HepG2 (cell line): ENCODE data around the gene CBL. TPM values are rescaled to one million over a fixed set of nuclear protein-coding genes. Genes with fewer than 3 reads are reported as not detected.

ENCODE experiments used
- ATAC-seq: fragments of 200-7000 bp; cut with Tn5 transposase; 3 replicates; pipeline ENCODE4 v1.9.1; 2020; ENCODE audit warnings: mild to moderate bottlenecking, moderate library complexity
- BruUV-seq: library from RNA; stranded (reverse); fragments of 400-500 nt; replicated peaks from 2 replicates; lab custom pipeline; 2021; lab: Mats Ljungman, UMichigan
- CTCF ChIA-PET: fragments of 300-600 bp; formaldehyde crosslinking; extraction: SDS; loops from one replicate; lab custom pipeline; 2021; ENCODE audit warnings: low total read pairs, inconsistent platforms, low intra/inter-chr PET ratio; lab: Yijun Ruan, JAX
- POLR2A ChIA-PET: fragments of 350-600 bp; sonication (Branson Sonifier 250); formaldehyde crosslinking; loops from one replicate; lab custom pipeline; 2020; ENCODE audit warnings: antibody characterized with exemption, inconsistent platforms; lab: Yijun Ruan, JAX
- DNase-seq: peaks from one replicate; pipeline ENCODE4 v3.0.0-alpha.2; 2015; ENCODE audit warnings: low spot score
- FAIRE-seq: peaks from 3 replicates; lab custom pipeline; 2011; peaks lifted over from hg19 to GRCh38; lab: Jason Lieb, UNC
- H2AFZ ChIP-seq: one replicate; pipeline ENCODE4 v1.6.1; 2011; ENCODE audit warnings: low read length, inconsistent platforms
- H3K27ac ChIP-seq: fragments of 300-600 bp; 3 replicates; pipeline ENCODE4 v1.8.0; 2011; ENCODE audit warnings: mixed run types, mild to moderate bottlenecking, mixed read lengths, low read length, inconsistent platforms; ENCODE audit not compliant: insufficient read depth; ENCODE audit errors: extremely low read length
- H3K27me3 ChIP-seq, 2 experiments: fragments of 200-600 bp in 1 of 2; 2 replicates in 1 of 2; 3 replicates in 1 of 2; pipeline versions ENCODE4 v1.6.0 to v1.8.0; 2011; ENCODE audit warnings: low read length in 2 of 2, mild to moderate bottlenecking in 2 of 2, moderate library complexity in 2 of 2, inconsistent platforms in 1 of 2; ENCODE audit not compliant: insufficient read depth in 2 of 2, control insufficient read depth in 1 of 2
- H3K36me3 ChIP-seq, 2 experiments: fragments of 200-600 bp in 1 of 2; replicated peaks in 1 of 2; 2 replicates in 1 of 2; 3 replicates in 1 of 2; pipeline versions ENCODE4 v1.5.1 to v1.8.0; 2011; ENCODE audit warnings: low read length in 2 of 2, inconsistent platforms in 1 of 2; ENCODE audit not compliant: insufficient read depth in 2 of 2, control insufficient read depth in 1 of 2
- H3K4me1 ChIP-seq: 2 replicates; pipeline ENCODE4 v1.5.1; 2012; ENCODE audit warnings: low read length, inconsistent platforms; ENCODE audit not compliant: insufficient read depth
- H3K4me2 ChIP-seq: 2 replicates; pipeline ENCODE4 v1.6.0; 2011; ENCODE audit warnings: low read depth, low read length, inconsistent platforms
- H3K4me3 ChIP-seq, 3 experiments: fragments of 200-600 bp in 1 of 3; sonication (generic), shearing (Covaris generic) in 1 of 3; replicated peaks in 1 of 3; 2 replicates each; pipeline ENCODE4 v1.5.1; 2011 to 2016; ENCODE audit warnings: low read length in 3 of 3, inconsistent platforms in 2 of 3, low read depth in 2 of 3, mild to moderate bottlenecking in 2 of 3, control low read depth in 1 of 3, mixed read lengths in 1 of 3; ENCODE audit not compliant: insufficient read depth in 1 of 3
- H3K79me2 ChIP-seq: one replicate; pipeline ENCODE4 v1.6.1; 2011; ENCODE audit warnings: low read length, inconsistent platforms; ENCODE audit not compliant: insufficient read depth
- H3K9ac ChIP-seq: 2 replicates; pipeline ENCODE4 v1.6.0; 2011; ENCODE audit warnings: mild to moderate bottlenecking, low read depth, low read length, inconsistent platforms; ENCODE audit not compliant: insufficient read depth
- H3K9me3 ChIP-seq: 2 replicates; pipeline ENCODE4 v1.5.1; 2012; ENCODE audit warnings: mild to moderate bottlenecking, low read length
- H4K20me1 ChIP-seq: 2 replicates; pipeline ENCODE4 v1.6.0; 2011; ENCODE audit warnings: inconsistent platforms, mild to moderate bottlenecking, low read length, moderate library complexity; ENCODE audit not compliant: insufficient read depth
- MATR3 ChIP-seq: sonication (generic); formaldehyde crosslinking; IDR thresholded peaks from 2 replicates; pipeline ENCODE4 v1.4.0; 2020; ENCODE audit warnings: missing genetic modification reagents
- RFX1 ChIP-seq: fragments of 450-650 bp; IDR thresholded peaks from 2 replicates; pipeline ENCODE4 v1.6.1; 2017
- WGBS: methylation state at CpG from one replicate; pipeline ENCODE4 v1.1.6; 2017; ENCODE audit warnings: low lambda C conversion rate; 5-methylcytosine and 5-hydroxymethylcytosine counted together
- in situ Hi-C: cut with HindIII; loops from 2 replicates; pipeline ENCODE4 v1.10.0; 2017; ENCODE audit warnings: low pct_unique_long_range_greater_than_20kb; ENCODE audit not compliant: extremely low pct_ligation_motif_present
- intact Hi-C: fragments of 100-400 bp; cut with micrococcal nuclease; formaldehyde crosslinking; loops from one replicate; pipeline ENCODE4 v1.10.0; 2022; ENCODE audit not compliant: unreplicated experiment
- polyA plus RNA-seq, 8 experiments: library from polyadenylated mRNA; depleted of rRNA in 3 of 8; stranded (reverse) in 7 of 8; unstranded in 1 of 8; fragments of >200 nt; fragmentation: Illumina TruSeq in 4 of 8; extraction: Trizol in 4 of 8; gene quantifications; 2 replicates each; pipeline versions ENCODE4 v1.2.1 to v1.2.3, GENCODE V29; 2011 to 2016; ENCODE audit warnings: low read depth in 4 of 8, missing spikeins in 1 of 8, mixed read lengths in 1 of 8; ENCODE audit not compliant: insufficient read depth in 1 of 8
- total RNA-seq, 5 experiments: library from RNA; depleted of rRNA; stranded (reverse); fragments of >200 nt; fragmentation: Illumina TruSeq; extraction: Trizol; gene quantifications; 2 replicates each; pipeline ENCODE4 v1.2.3, GENCODE V29; 2016; ENCODE audit warnings: low read depth in 1 of 5
- TF ChIP-seq, protein P1 (sequence below): sonication (generic); formaldehyde crosslinking; IDR thresholded peaks from 2 replicates; pipeline ENCODE4 v1.8.1; 2022; ENCODE audit warnings: low read depth, mild to moderate bottlenecking, missing genetic modification reagents
- TF ChIP-seq, protein P2 (sequence below): sonication (generic); formaldehyde crosslinking; IDR thresholded peaks from 2 replicates; pipeline ENCODE4 v1.4.0; 2020; ENCODE audit warnings: missing genetic modification reagents

CBL gene
- total and polyA plus RNA-seq, 2 of the 13 experiments (the other 11 are each of a cell fraction or from before 2014, with no cell fraction given), result 6.6 to 7.4 TPM

- TF ChIP-seq, protein P1, sequence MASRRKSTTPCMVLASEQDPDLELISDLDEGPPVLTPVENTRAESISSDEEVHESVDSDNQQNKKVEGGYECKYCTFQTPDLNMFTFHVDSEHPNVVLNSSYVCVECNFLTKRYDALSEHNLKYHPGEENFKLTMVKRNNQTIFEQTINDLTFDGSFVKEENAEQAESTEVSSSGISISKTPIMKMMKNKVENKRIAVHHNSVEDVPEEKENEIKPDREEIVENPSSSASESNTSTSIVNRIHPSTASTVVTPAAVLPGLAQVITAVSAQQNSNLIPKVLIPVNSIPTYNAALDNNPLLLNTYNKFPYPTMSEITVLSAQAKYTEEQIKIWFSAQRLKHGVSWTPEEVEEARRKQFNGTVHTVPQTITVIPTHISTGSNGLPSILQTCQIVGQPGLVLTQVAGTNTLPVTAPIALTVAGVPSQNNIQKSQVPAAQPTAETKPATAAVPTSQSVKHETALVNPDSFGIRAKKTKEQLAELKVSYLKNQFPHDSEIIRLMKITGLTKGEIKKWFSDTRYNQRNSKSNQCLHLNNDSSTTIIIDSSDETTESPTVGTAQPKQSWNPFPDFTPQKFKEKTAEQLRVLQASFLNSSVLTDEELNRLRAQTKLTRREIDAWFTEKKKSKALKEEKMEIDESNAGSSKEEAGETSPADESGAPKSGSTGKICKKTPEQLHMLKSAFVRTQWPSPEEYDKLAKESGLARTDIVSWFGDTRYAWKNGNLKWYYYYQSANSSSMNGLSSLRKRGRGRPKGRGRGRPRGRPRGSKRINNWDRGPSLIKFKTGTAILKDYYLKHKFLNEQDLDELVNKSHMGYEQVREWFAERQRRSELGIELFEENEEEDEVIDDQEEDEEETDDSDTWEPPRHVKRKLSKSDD (CRISPR knock-in tag), result no peak
- TF ChIP-seq RFX1, result no peak
- TF ChIP-seq, protein P2, sequence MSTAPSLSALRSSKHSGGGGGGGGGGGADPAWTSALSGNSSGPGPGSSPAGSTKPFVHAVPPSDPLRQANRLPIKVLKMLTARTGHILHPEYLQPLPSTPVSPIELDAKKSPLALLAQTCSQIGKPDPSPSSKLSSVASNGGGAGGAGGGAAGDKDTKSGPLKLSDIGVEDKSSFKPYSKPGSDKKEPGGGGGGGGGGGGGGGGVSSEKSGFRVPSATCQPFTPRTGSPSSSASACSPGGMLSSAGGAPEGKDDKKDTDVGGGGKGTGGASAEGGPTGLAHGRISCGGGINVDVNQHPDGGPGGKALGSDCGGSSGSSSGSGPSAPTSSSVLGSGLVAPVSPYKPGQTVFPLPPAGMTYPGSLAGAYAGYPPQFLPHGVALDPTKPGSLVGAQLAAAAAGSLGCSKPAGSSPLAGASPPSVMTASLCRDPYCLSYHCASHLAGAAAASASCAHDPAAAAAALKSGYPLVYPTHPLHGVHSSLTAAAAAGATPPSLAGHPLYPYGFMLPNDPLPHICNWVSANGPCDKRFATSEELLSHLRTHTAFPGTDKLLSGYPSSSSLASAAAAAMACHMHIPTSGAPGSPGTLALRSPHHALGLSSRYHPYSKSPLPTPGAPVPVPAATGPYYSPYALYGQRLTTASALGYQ (CRISPR knock-in tag), result no peak
These were observed 57.3 kb downstream of the CBL start (continued) for GRCh38 chr11:119263352-119263940.

GRCh38 chr11:119266063-119266462, 59.9 kb downstream of the CBL start:
- Histone ChIP-seq H3K4me2 (no peak overlapping the region), H3K79me2 (no peaks in the 10 kb centered on the region), H4K20me1 (no peaks in the 10 kb centered on the region), H3K4me3 (no peak overlapping the region), H2AFZ (no peak overlapping the region), H3K27ac (no peak overlapping the region), H3K27me3 (no peaks in the 10 kb centered on the region), H3K4me1 (no peaks in the 10 kb centered on the region), H3K36me3 (no peaks in the 10 kb centered on the region), H3K9ac (no peak overlapping the region), H3K9me3 (no peaks in the 10 kb centered on the region)
- CTCF ChIA-PET, result no interaction called here
- intact Hi-C loops (no loop called here), in situ Hi-C loops (no loop called here)
- DNase-seq (no peak), ATAC-seq (no peak), FAIRE-seq (no peak)
- POLR2A ChIA-PET, result no interaction called here
- 95% methylated on average over 3 of the region's 3 CpGs for WGBS
- BruUV-seq, result no TSS peak
- no peak for TF ChIP-seq MATR3 (CRISPR knock-in tag)
